Mesenchymal stem cell (in vitro differentiated cells and primary cell): ENCODE measurements around the gene SLC24A3.
A peak's percentile ranks its signal among the peaks of the same experiment; 100 is the strongest.

ENCODE experiments used
- DNase-seq: peaks from one replicate; pipeline ENCODE4 v3.0.0-alpha.2; 2013
- H2AFZ ChIP-seq: one replicate; pipeline ENCODE4 v1.6.1; 2013; ENCODE audit warnings: low read depth, mild to moderate bottlenecking, control low read depth, inconsistent platforms, low read length, moderate library complexity
- H2AK5ac ChIP-seq: 2 replicates; pipeline ENCODE4 v1.6.1; 2013; ENCODE audit warnings: low read length, moderate library complexity, mild to moderate bottlenecking, inconsistent platforms; ENCODE audit not compliant: severe bottlenecking
- H2BK120ac ChIP-seq: one replicate; pipeline ENCODE4 v1.6.1; 2013; ENCODE audit warnings: low read depth, mild to moderate bottlenecking, inconsistent platforms, low read length, moderate library complexity
- H2BK12ac ChIP-seq, 2 experiments: one replicate each; pipeline ENCODE4 v1.6.1; 2013; ENCODE audit warnings: inconsistent platforms in 2 of 2, low read length in 2 of 2, mild to moderate bottlenecking in 2 of 2, moderate library complexity in 2 of 2, control low read depth in 1 of 2
- H2BK15ac ChIP-seq: one replicate; pipeline ENCODE4 v1.6.1; 2013; ENCODE audit warnings: mild to moderate bottlenecking, low read depth, inconsistent platforms; ENCODE audit not compliant: poor library complexity, severe bottlenecking
- H2BK5ac ChIP-seq: 2 replicates; pipeline ENCODE4 v1.6.1; 2013; ENCODE audit warnings: low read depth, mild to moderate bottlenecking, low read length, control low read depth, inconsistent platforms; ENCODE audit not compliant: poor library complexity, severe bottlenecking
- H3K14ac ChIP-seq, 2 experiments: one replicate each; pipeline ENCODE4 v1.6.1; 2013; ENCODE audit warnings: inconsistent platforms in 2 of 2, low read length in 2 of 2, control low read depth in 1 of 2, mild to moderate bottlenecking in 1 of 2, moderate library complexity in 1 of 2
- H3K18ac ChIP-seq, 2 experiments: one replicate each; pipeline ENCODE4 v1.6.1; 2013; ENCODE audit warnings: inconsistent platforms in 2 of 2, low read length in 2 of 2, control low read depth in 1 of 2, low read depth in 1 of 2, mild to moderate bottlenecking in 1 of 2
- H3K23ac ChIP-seq, 2 experiments: one replicate each; pipeline ENCODE4 v1.6.1; 2013; ENCODE audit warnings: inconsistent platforms in 2 of 2, low read length in 2 of 2, mild to moderate bottlenecking in 2 of 2, moderate library complexity in 2 of 2, control low read depth in 1 of 2
- H3K27ac ChIP-seq: 2 replicates; pipeline ENCODE4 v1.5.1; 2013; ENCODE audit warnings: mild to moderate bottlenecking, moderate library complexity, low read length, control low read depth, inconsistent platforms; ENCODE audit not compliant: poor library complexity, severe bottlenecking
- H3K27me3 ChIP-seq, 2 experiments: 2 replicates each; pipeline versions ENCODE4 v1.6.1 to v1.7.0; 2013; ENCODE audit warnings: low read length in 2 of 2, mild to moderate bottlenecking in 2 of 2, moderate library complexity in 2 of 2, control low read depth in 1 of 2, inconsistent platforms in 1 of 2; ENCODE audit not compliant: control insufficient read depth in 1 of 2, insufficient read depth in 1 of 2
- H3K36me3 ChIP-seq, 2 experiments: 2 replicates each; pipeline versions ENCODE4 v1.6.1 to v1.7.0; 2013; ENCODE audit warnings: low read length in 2 of 2, control low read depth in 1 of 2, inconsistent platforms in 1 of 2, low read depth in 1 of 2, mild to moderate bottlenecking in 1 of 2; ENCODE audit not compliant: insufficient read depth in 2 of 2, control insufficient read depth in 1 of 2
- H3K4ac ChIP-seq, 2 experiments: one replicate each; pipeline ENCODE4 v1.6.1; 2013; ENCODE audit warnings: inconsistent platforms in 2 of 2, low read length in 2 of 2, mild to moderate bottlenecking in 2 of 2, moderate library complexity in 2 of 2, control low read depth in 1 of 2, low read depth in 1 of 2
- H3K4me1 ChIP-seq: 2 replicates; pipeline ENCODE4 v1.6.1; 2013; ENCODE audit warnings: low read depth, low read length, control low read depth; ENCODE audit not compliant: control insufficient read depth, insufficient read depth
- H3K4me2 ChIP-seq: 2 replicates; pipeline ENCODE4 v1.6.1; 2013; ENCODE audit warnings: low read length, mild to moderate bottlenecking, inconsistent platforms; ENCODE audit not compliant: poor library complexity, severe bottlenecking
- H3K4me3 ChIP-seq, 2 experiments: 2 replicates each; pipeline versions ENCODE4 v1.5.1 to v1.7.0; 2013; ENCODE audit warnings: low read length in 2 of 2, mild to moderate bottlenecking in 2 of 2, control low read depth in 1 of 2, low read depth in 1 of 2; ENCODE audit not compliant: insufficient read depth in 1 of 2
- H3K79me1 ChIP-seq: replicated peaks from 2 replicates; pipeline ENCODE4 v1.6.1; 2013; ENCODE audit warnings: mild to moderate bottlenecking, control low read depth, low read length, inconsistent platforms; ENCODE audit not compliant: poor library complexity, severe bottlenecking
- H3K9ac ChIP-seq: 2 replicates; pipeline ENCODE4 v1.7.0; 2013; ENCODE audit warnings: mild to moderate bottlenecking, low read length, moderate library complexity
- H3K9me3 ChIP-seq: 2 replicates; pipeline ENCODE4 v1.7.0; 2013; ENCODE audit warnings: mild to moderate bottlenecking, low read length; ENCODE audit not compliant: control insufficient read depth
- H4K8ac ChIP-seq: one replicate; pipeline ENCODE4 v1.6.1; 2013; ENCODE audit warnings: inconsistent platforms, mild to moderate bottlenecking, low read length, moderate library complexity
- H4K91ac ChIP-seq: one replicate; pipeline ENCODE4 v1.6.1; 2013; ENCODE audit warnings: mild to moderate bottlenecking, low read length, inconsistent platforms
- WGBS: methylation state at CpG from one replicate; pipeline ENCODE4 v1.1.7; 2013; ENCODE audit warnings: mixed read lengths; 5-methylcytosine and 5-hydroxymethylcytosine counted together

SLC24A3 gene

GRCh38 chr20:19734811-19735210, 522.4 kb downstream of the SLC24A3 start:
- Histone ChIP-seq H3K23ac (no peak overlapping the region), H4K8ac (peak overlapping the region; percentile 67), H3K9me3 (no peaks in the 10 kb centered on the region), H2AFZ (no peak overlapping the region), H2BK15ac (peak overlapping the region; percentile 12), H3K4me1 (no peaks in the 10 kb centered on the region), H3K4me3 (no peak overlapping the region), H3K79me1 (no peaks in the 10 kb centered on the region), H2AK5ac (peak overlapping the region; percentile 15), H2BK120ac (peak overlapping the region; percentile 52), H3K4me2 (no peak overlapping the region), H4K91ac (no peak overlapping the region), H3K18ac (no peak overlapping the region), H3K14ac (no peak overlapping the region), H3K36me3 (no peaks in the 10 kb centered on the region), H3K27ac (no peak overlapping the region), H2BK12ac (peak overlapping the region in 1 of 2 experiments; percentile 24), H3K9ac (peak overlapping the region; percentile 27), H2BK5ac (no peak overlapping the region), H3K27me3 (no peaks in the 10 kb centered on the region), H3K4ac (no peak overlapping the region)
- no peak for DNase-seq
- 88% methylated on average over 1 of the region's 1 CpG for WGBS

DNA sequence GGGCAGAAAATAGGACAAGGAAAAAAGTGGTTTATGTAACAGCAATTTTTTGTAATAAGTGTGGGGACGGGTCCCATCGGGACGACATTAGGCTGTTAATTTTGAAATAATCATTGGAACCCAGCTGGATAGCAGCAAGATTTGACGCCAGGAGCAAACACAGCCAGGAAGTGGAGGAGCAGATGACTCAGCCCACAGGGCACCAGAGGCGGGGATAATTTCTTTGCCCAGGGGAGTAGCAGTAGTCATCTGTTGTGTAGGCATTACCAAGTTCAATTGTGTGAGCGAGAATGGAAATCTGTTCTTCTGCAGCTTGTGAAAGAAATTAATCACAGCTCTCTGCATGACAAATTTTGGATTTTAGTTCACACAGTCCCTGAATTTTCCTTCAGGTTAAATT, 523.0 kb downstream of the SLC24A3 start:
- H2AFZ ChIP-seq, result no peak overlapping the region
- no peak overlapping the region for H2AK5ac ChIP-seq
- no peaks in the 10 kb centered on the region for H3K4me1 ChIP-seq
- H3K14ac ChIP-seq, result no peak overlapping the region
- no peak overlapping the region for H2BK12ac ChIP-seq
- no peak overlapping the region for H3K23ac ChIP-seq
- H2BK15ac ChIP-seq, result no peak overlapping the region
- peak; percentile 90 for DNase-seq
- no peak overlapping the region for H3K4me2 ChIP-seq
- no peak overlapping the region for H3K4ac ChIP-seq
- no peak overlapping the region for H3K4me3 ChIP-seq
- no peak overlapping the region for H2BK5ac ChIP-seq
- no peak overlapping the region for H2BK120ac ChIP-seq
- no peaks in the 10 kb centered on the region for H3K79me1 ChIP-seq
- H3K27ac ChIP-seq, result peak overlapping the region; percentile 59
- no peaks in the 10 kb centered on the region for H3K27me3 ChIP-seq
- H3K9me3 ChIP-seq, result no peaks in the 10 kb centered on the region
- H3K9ac ChIP-seq, result peak overlapping the region; percentile 69
- under 1% methylated on average over 6 of the region's 6 CpGs for WGBS
- H3K36me3 ChIP-seq, result no peaks in the 10 kb centered on the region
- H4K91ac ChIP-seq, result no peak overlapping the region
- no peak overlapping the region for H4K8ac ChIP-seq
- no peak overlapping the region for H3K18ac ChIP-seq

- Histone ChIP-seq H3K36me3 (no peaks in the 10 kb centered on the region), H2BK12ac (no peak overlapping the region), H3K4me3 (no peak overlapping the region), H3K79me1 (no peaks in the 10 kb centered on the region), H3K4me2 (no peak overlapping the region), H2BK120ac (no peak overlapping the region), H3K14ac (no peak overlapping the region), H3K23ac (no peak overlapping the region), H3K9me3 (no peaks in the 10 kb centered on the region), H3K4ac (no peak overlapping the region), H4K8ac (no peak overlapping the region), H3K27ac (no peak overlapping the region), H2BK5ac (no peak overlapping the region), H3K9ac (peak overlapping the region; percentile 71), H2BK15ac (no peak overlapping the region), H4K91ac (no peak overlapping the region), H2AFZ (no peak overlapping the region), H3K27me3 (no peaks in the 10 kb centered on the region), H3K4me1 (no peaks in the 10 kb centered on the region), H3K18ac (no peak overlapping the region), H2AK5ac (no peak overlapping the region)
- DNase-seq, result peak; percentile 84
- WGBS, result 80% methylated on average over 1 of the region's 4 CpGs
Measured at GRCh38 chr20:19737025-19737424, 524.6 kb downstream of the SLC24A3 start.

- Histone ChIP-seq H4K8ac (no peak overlapping the region), H2BK12ac (peak overlapping the region in 1 of 2 experiments; percentile 66), H3K4me2 (no peak overlapping the region), H3K4me3 (no peak overlapping the region), H2AFZ (no peak overlapping the region), H3K23ac (no peak overlapping the region), H3K27me3 (no peaks in the 10 kb centered on the region), H3K14ac (no peak overlapping the region), H2AK5ac (no peak overlapping the region), H3K36me3 (no peaks in the 10 kb centered on the region), H3K9ac (no peak overlapping the region), H2BK15ac (peak overlapping the region; percentile 38), H3K4me1 (no peaks in the 10 kb centered on the region), H2BK5ac (no peak overlapping the region), H3K79me1 (no peaks in the 10 kb centered on the region), H3K9me3 (no peaks in the 10 kb centered on the region), H3K27ac (no peak overlapping the region), H2BK120ac (no peak overlapping the region), H3K18ac (no peak overlapping the region), H3K4ac (peak overlapping the region in 1 of 2 experiments; percentile 33), H4K91ac (no peak overlapping the region)
- 95% methylated on average over 5 of the region's 5 CpGs for WGBS
- no peak for DNase-seq
Measured at GRCh38 chr20:19738951-19739350, 526.5 kb downstream of the SLC24A3 start.
